VCaP (cell line): ENCODE data around the gene TCN1.

ENCODE experiments used
- H3K27ac ChIP-seq: fragments of 450-650 bp; 2 replicates; pipeline ENCODE4 v1.5.1; 2017
- CTCF ChIP-seq: fragments of 450-650 bp; conservative IDR thresholded peaks from 2 replicates; pipeline ENCODE4 v1.5.1; 2017; ENCODE audit warnings: mild to moderate bottlenecking, moderate library complexity

The TCN1 gene

GRCh38 chr11:59872076-59872475 is 5.8 kb upstream of the TCN1 start:
- no peak overlapping the region for H3K27ac ChIP-seq
- TF ChIP-seq CTCF: no peak

GRCh38 chr11:59867946-59868345 is 1.7 kb upstream of the TCN1 start:
- no peak overlapping the region for H3K27ac ChIP-seq
- no peak for TF ChIP-seq CTCF

- no peak for TF ChIP-seq CTCF
- H3K27ac ChIP-seq: no peak overlapping the region
These were observed 549 bp upstream of the TCN1 start for GRCh38 chr11:59866836-59867235.

GRCh38 chr11:59865031-59865430 is 1.3 kb downstream of the TCN1 start:
- no peak overlapping the region for H3K27ac ChIP-seq
- no peak for TF ChIP-seq CTCF

- H3K27ac ChIP-seq: no peak overlapping the region
- no peak for TF ChIP-seq CTCF
These were observed 4.0 kb downstream of the TCN1 start for GRCh38 chr11:59862252-59862651.

GRCh38 chr11:59859673-59860072 is 6.6 kb downstream of the TCN1 start:
- no peak for TF ChIP-seq CTCF
- H3K27ac ChIP-seq: no peak overlapping the region

GRCh38 chr11:59857439-59858434 is 8.6 kb downstream of the TCN1 start:
- TF ChIP-seq CTCF: no peak
- no peak overlapping the region for H3K27ac ChIP-seq
